Measurements from ENCODE around the gene TSEN15. TPM values are rescaled to one million over a fixed set of nuclear protein-coding genes. Genes with fewer than 3 reads are reported as not detected.

Gene TSEN15
- total RNA-seq, 4 donors from 2014 or later, result 9.1 to 18.2 (median 11.1) TPM

DNA sequence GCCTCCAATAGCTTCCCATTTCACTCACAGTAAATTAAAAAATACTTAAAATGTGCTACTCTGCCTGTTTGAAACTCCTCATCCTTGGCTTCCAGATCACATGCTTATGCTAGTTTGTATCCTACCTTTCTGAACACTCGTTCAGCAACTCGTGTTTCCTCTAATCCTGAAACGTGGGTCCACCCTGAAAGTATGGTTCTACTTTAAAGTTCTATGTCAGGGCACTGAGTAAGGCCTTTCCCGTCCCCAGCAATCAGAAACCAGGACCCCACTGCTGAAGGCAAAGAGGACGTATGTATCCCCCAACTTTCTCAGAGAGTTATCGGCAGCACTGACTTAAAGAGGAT is 419 bp upstream of the TSEN15 start:
- peaks cover 0 to 5% (median 0%) of the 10 kb centered on the region in 3 donors for H3K36me3 ChIP-seq
- H3K4me3 ChIP-seq, result peak overlapping the region; percentile 64 to 90 (median 86)
- peaks cover 0 to 9% (median 0%) of the 10 kb centered on the region in 4 donors for H3K4me1 ChIP-seq
- TF ChIP-seq, protein P1, sequence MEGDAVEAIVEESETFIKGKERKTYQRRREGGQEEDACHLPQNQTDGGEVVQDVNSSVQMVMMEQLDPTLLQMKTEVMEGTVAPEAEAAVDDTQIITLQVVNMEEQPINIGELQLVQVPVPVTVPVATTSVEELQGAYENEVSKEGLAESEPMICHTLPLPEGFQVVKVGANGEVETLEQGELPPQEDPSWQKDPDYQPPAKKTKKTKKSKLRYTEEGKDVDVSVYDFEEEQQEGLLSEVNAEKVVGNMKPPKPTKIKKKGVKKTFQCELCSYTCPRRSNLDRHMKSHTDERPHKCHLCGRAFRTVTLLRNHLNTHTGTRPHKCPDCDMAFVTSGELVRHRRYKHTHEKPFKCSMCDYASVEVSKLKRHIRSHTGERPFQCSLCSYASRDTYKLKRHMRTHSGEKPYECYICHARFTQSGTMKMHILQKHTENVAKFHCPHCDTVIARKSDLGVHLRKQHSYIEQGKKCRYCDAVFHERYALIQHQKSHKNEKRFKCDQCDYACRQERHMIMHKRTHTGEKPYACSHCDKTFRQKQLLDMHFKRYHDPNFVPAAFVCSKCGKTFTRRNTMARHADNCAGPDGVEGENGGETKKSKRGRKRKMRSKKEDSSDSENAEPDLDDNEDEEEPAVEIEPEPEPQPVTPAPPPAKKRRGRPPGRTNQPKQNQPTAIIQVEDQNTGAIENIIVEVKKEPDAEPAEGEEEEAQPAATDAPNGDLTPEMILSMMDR (IDR thresholded peaks at IDR 0.05), result no peak
- TF ChIP-seq POLR2A (IDR thresholded peaks at IDR 0.05), result no peak
- peak overlapping the region; percentile 69 to 84 (median 72) for H3K27ac ChIP-seq
- DNase-seq, result no peak
- H3K27me3 ChIP-seq, result no peaks in the 10 kb centered on the region
- no peaks in the 10 kb centered on the region for H3K9me3 ChIP-seq

DNA sequence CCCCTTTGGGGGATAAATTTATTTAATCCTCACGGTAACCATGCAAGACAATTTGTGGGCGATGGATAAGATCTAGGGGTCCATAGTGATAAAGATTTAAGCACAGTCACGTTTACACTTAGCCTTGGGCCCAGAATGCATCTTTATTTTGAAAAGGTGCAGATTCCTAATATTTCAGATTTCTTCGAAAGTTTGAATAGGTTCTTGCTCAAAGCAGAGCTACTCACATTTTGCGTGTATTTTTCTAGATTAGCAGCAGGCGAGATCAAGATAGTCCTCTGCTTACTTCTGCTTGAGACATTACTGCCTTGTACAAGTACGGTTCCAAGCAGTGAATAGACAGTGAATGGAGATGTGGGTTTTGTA is 647 bp downstream of the TSEN15 start:
- DNase-seq, result no peak
- no peaks in the 10 kb centered on the region for H3K9me3 ChIP-seq
- peaks cover 0 to 9% (median 0%) of the 10 kb centered on the region in 4 donors for H3K4me1 ChIP-seq
- peaks cover 0 to 5% (median 0%) of the 10 kb centered on the region in 3 donors for H3K36me3 ChIP-seq
- peak overlapping the region; percentile 69 to 84 (median 72) for H3K27ac ChIP-seq
- no peaks in the 10 kb centered on the region for H3K27me3 ChIP-seq
- peak overlapping the region; percentile 64 to 90 (median 86) for H3K4me3 ChIP-seq
- no peak for TF ChIP-seq POLR2A (IDR thresholded peaks at IDR 0.05)
- TF ChIP-seq, protein P1 (IDR thresholded peaks at IDR 0.05), result no peak

DNA sequence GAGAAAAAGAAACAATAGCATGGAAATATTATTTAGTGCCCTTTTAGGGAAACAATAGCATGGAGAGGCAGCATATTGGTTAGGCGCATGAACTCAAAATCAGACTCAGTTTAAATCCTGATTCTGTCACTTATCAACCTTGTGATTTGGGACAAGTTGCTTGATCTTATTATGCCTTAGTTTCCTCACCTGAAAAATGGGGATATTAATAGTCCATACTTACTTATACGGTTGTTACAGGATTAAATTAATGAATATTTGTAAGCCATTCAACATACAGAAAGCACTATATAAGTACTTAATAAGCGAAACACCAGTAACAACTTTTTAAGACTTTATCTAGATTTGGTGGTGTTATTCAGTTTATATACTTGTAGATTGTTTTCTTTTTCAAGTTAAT is 1.2 kb downstream of the TSEN15 start:
- peaks cover 0 to 5% (median 0%) of the 10 kb centered on the region in 3 donors for H3K36me3 ChIP-seq
- DNase-seq, result no peak
- H3K9me3 ChIP-seq, result no peaks in the 10 kb centered on the region
- peaks cover 0 to 9% (median 0%) of the 10 kb centered on the region in 4 donors for H3K4me1 ChIP-seq
- no peaks in the 10 kb centered on the region for H3K27me3 ChIP-seq
- TF ChIP-seq POLR2A (IDR thresholded peaks at IDR 0.05), result no peak
- TF ChIP-seq, protein P1 (IDR thresholded peaks at IDR 0.05), result no peak
- H3K4me3 ChIP-seq, result peak overlapping the region in 2 of 4 donors; percentile 64 to 88
- no peak overlapping the region for H3K27ac ChIP-seq

DNA sequence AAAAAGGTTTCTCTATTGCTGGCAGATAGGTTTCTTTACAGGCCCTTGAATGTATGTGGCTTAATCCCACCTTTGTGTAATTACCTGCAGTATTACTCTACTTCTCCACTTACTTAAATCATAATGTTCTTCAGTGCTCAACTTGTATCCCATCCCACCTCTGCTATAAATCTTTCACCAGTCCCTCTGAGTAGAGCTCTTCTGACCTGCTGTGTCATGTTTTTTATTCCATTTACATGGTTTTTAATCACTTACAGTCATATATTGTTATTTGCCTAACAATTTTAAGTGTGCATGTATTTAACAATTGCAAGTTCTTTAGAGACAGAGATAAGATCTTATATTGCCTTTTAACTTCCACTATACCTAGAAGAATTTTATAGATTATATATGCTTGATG is 2.4 kb downstream of the TSEN15 start:
- Histone ChIP-seq H3K9me3 (no peaks in the 10 kb centered on the region), H3K27ac (no peak overlapping the region), H3K27me3 (no peaks in the 10 kb centered on the region), H3K4me3 (no peak overlapping the region), H3K36me3 (peaks cover 0 to 5% (median 0%) of the 10 kb centered on the region in 3 donors), H3K4me1 (peaks cover 0 to 9% (median 0%) of the 10 kb centered on the region in 4 donors)
- no peak for DNase-seq
- TF ChIP-seq, protein P1 (IDR thresholded peaks at IDR 0.05), result no peak

DNA sequence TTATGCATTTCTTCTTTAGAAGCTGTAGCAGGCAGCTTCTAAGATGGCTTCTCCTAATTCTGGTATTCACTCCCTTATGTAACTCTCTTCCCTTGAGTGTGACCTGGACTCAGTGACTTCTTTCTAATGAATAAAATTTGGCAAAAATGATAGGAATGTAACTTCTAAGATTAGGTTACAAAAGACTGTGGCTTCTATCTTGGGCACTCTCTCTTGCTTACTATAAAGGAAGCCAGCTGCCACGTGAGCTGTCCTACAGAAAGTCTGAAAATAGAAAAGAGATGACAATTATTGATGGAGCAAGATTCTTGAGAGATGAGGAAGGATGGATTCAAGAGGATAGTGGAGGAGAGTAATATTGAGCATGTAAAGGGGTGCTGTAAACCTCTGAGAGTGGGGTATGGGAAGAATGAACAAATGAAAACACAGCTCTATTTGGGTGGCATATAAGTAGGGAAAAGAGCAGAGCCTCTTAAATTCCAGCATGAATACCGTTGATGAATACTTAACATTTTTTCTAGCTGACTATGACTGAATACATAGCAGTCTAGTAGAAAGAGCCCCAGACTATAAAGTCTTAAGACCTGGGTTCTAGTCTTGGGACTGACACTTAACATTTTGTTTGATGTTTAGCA is 5.5 kb downstream of the TSEN15 start:
- no peaks in the 10 kb centered on the region for H3K27me3 ChIP-seq
- no peak overlapping the region for H3K27ac ChIP-seq
- H3K4me1 ChIP-seq, result peaks cover 0 to 9% (median 0%) of the 10 kb centered on the region in 4 donors

More for the DNA sequence above, 5.5 kb downstream of the TSEN15 start:
- H3K36me3 ChIP-seq, result peaks cover 0 to 10% (median 0%) of the 10 kb centered on the region in 3 donors
- TF ChIP-seq, protein P1 (IDR thresholded peaks at IDR 0.05), result no peak
- TF ChIP-seq POLR2A (IDR thresholded peaks at IDR 0.05), result no peak
- no peaks in the 10 kb centered on the region for H3K9me3 ChIP-seq
- H3K4me3 ChIP-seq, result no peak overlapping the region
- no peak for DNase-seq
